Measurements from ENCODE around the gene MYO1D. TPM values are rescaled to one million over a fixed set of nuclear protein-coding genes. Genes with fewer than 3 reads are reported as not detected.

MYO1D gene
- total RNA-seq, 1 experiment from 2014 or later, result 29.9 TPM

GRCh38 chr17:32564325-32564724 lies 312.6 kb downstream of the MYO1D start:
- DNase-seq (ENCODE audit: low spot score), result no peak
- ChIA-PET POLR2A (no interaction called here), CTCF (no interaction called here)
- Mint-ChIP-seq H3K9me3 (no peaks in the 10 kb centered on the region), H3K27me3 (ENCODE audit: low read depth) (no peaks in the 10 kb centered on the region), H3K27ac (no peak overlapping the region), H3K4me1 (peaks cover 9% of the 10 kb centered on the region), H3K4me3 (no peak overlapping the region), H3K36me3 (no peaks in the 10 kb centered on the region)
- TF ChIP-seq CREB1 (CRISPR knock-in tag; IDR thresholded peaks at IDR 0.05) (no peak), GABPB1 (CRISPR knock-in tag; IDR thresholded peaks at IDR 0.05) (no peak), ELF4 (CRISPR knock-in tag; IDR thresholded peaks at IDR 0.05; ENCODE audit: low read depth) (no peak)
- ATAC-seq, result no peak

GRCh38 chr17:32563583-32563982 lies 313.3 kb downstream of the MYO1D start:
- DNase-seq (ENCODE audit: low spot score) (no peak), ATAC-seq (no peak)
- no peaks in the 10 kb centered on the region for H3K27me3 Mint-ChIP-seq (ENCODE audit: low read depth)
- ChIA-PET POLR2A (no interaction called here), CTCF (no interaction called here)
- H3K9me3 Mint-ChIP-seq, result no peaks in the 10 kb centered on the region
- no peak overlapping the region for H3K27ac Mint-ChIP-seq
- no peaks in the 10 kb centered on the region for H3K36me3 Mint-ChIP-seq
- no peak for TF ChIP-seq ZNF532 (CRISPR knock-in tag; IDR thresholded peaks at IDR 0.05; ENCODE audit: borderline replicate concordance)
- no peak for TF ChIP-seq HMGXB4 (CRISPR knock-in tag; IDR thresholded peaks at IDR 0.05)
- H3K4me1 Mint-ChIP-seq, result peaks cover 10% of the 10 kb centered on the region
- no peak overlapping the region for H3K4me3 Mint-ChIP-seq

GRCh38 chr17:32558997-32559650 lies 317.8 kb downstream of the MYO1D start:
- Mint-ChIP-seq H3K4me3 (no peak overlapping the region), H3K27ac (no peak overlapping the region), H3K4me1 (peaks cover 14% of the 10 kb centered on the region), H3K9me3 (no peaks in the 10 kb centered on the region), H3K36me3 (no peaks in the 10 kb centered on the region), H3K27me3 (ENCODE audit: low read depth) (no peaks in the 10 kb centered on the region)
- no peak for TF ChIP-seq ZNF121 (CRISPR knock-in tag; IDR thresholded peaks at IDR 0.05)
- no peak for TF ChIP-seq ATF6 (CRISPR knock-in tag; IDR thresholded peaks at IDR 0.05)
- ATAC-seq, result no peak
- ChIA-PET CTCF (interaction anchor here (0.6 to 1.1 kb wide), 3 partner anchors 31 to 941 kb away, joined by 3 read pairs; no protein-coding TSS in a partner anchor), POLR2A (no interaction called here)
- DNase-seq (ENCODE audit: low spot score), result no peak

GRCh38 chr17:32558326-32558955 lies 318.5 kb downstream of the MYO1D start:
- ATAC-seq (no peak), DNase-seq (ENCODE audit: low spot score) (no peak)
- H3K36me3 Mint-ChIP-seq, result no peaks in the 10 kb centered on the region
- H3K27me3 Mint-ChIP-seq (ENCODE audit: low read depth), result no peaks in the 10 kb centered on the region
- ChIA-PET POLR2A (no interaction called here), CTCF (interaction anchor here (1.1 kb wide), 1 partner anchor 31 kb away, joined by 3 read pairs; no protein-coding TSS in a partner anchor)
- H3K9me3 Mint-ChIP-seq, result no peaks in the 10 kb centered on the region
- peak overlapping the region; percentile 86; the same call in 1 of the 2 replicates for H3K27ac Mint-ChIP-seq
- H3K4me1 Mint-ChIP-seq, result peaks cover 21% of the 10 kb centered on the region
- no peak overlapping the region for H3K4me3 Mint-ChIP-seq
- TF ChIP-seq NR3C1 (CRISPR knock-in tag; conservative IDR thresholded peaks at IDR 0.05; ENCODE audit: low read depth) (no peak), ZNF671 (CRISPR knock-in tag; IDR thresholded peaks at IDR 0.05) (no peak), ZNF263 (CRISPR knock-in tag; IDR thresholded peaks at IDR 0.05; ENCODE audit: low read depth) (no peak), E2F5 (CRISPR knock-in tag; IDR thresholded peaks at IDR 0.05) (no peak), HMGA2 (CRISPR knock-in tag; IDR thresholded peaks at IDR 0.05) (no peak), ZSCAN18 (CRISPR knock-in tag; IDR thresholded peaks at IDR 0.05) (no peak), GTF2I (CRISPR knock-in tag; conservative IDR thresholded peaks at IDR 0.05) (no peak), ZNF416 (CRISPR knock-in tag; IDR thresholded peaks at IDR 0.05) (no peak)
